Measurements from ENCODE around the gene ZBTB7A.
"Not testable (repeated sequence)": the region's sequence is repeated elsewhere in the genome, so short reads cannot be mapped to it uniquely, and the experiment has no call there.

The ZBTB7A gene

GRCh38 chr19:3998667-3999412 is 67.9 kb downstream of the ZBTB7A start:
- in situ Hi-C loops (cut with MboI; ENCODE audit: low sequenced_read_pairs), result not testable (repeated sequence)

- in situ Hi-C loops (cut with MboI; ENCODE audit: low sequenced_read_pairs), result no loop called here
These were observed 71.1 kb downstream of the ZBTB7A start for GRCh38 chr19:3995607-3996006.

All from hTERT RPE-1 (cell line).